ENCODE results near the gene FRG1.
A peak's percentile ranks its signal among the peaks of the same experiment; 100 is the strongest.
"Not testable (repeated sequence)": the region's sequence is repeated elsewhere in the genome, so short reads cannot be mapped to it uniquely, and the experiment has no call there.

The FRG1 gene

DNA sequence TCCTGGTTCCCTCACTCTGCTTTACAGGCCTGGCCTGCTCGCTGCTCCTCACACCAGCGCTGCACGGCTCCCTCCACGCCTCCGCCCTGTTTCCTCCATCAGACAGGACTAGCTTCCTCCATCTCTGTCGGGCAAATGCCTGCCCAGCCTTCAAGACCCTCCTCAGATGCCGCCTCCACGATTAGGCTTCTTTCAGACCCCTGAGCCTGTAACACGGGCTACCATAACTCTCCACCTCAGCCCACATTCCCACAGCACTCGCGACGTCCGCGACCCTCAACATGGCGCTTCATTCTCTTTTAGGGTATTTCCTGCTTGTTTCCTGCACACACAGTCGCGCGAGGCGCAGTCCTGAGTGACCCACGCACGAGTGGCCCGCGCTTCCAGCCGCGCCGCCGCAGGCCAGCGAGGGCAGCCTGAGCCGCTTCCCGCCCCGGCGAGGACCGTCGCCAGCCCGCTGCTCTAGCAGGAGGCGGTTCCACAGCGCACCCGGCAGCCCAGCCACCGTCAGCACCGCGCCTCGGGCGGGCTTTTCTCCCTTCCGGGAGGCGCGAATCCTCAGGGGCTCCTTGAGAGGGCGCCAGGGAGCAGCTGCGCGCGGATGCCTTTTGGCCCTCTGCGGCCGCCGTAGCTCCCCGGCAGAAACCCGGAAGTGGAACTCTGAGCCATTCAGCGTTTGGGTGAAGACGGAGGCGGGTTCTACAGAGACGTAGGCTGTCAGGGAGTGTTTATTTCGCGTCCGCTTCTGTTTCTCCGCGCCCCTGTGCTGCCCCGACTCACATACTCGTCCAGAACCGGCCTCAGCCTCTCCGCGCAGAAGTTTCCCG is at the start of gene FRG1:
Gene FRG1 (plus strand): TSS at position 695 of the 827 bp plus-strand sequence. CDS start 138 bp downstream, outside the sequence.
- DNase-seq (ENCODE audit: low read depth) = peak; percentile 71

GRCh38 chr4:189897667-189898066 is 43.0 kb upstream of the FRG1 start:
- DNase-seq (ENCODE audit: low read depth) = no peak

GRCh38 chr4:189899481-189900015 is 41.1 kb upstream of the FRG1 start:
- DNase-seq (ENCODE audit: low read depth) = not testable (repeated sequence)

DNA sequence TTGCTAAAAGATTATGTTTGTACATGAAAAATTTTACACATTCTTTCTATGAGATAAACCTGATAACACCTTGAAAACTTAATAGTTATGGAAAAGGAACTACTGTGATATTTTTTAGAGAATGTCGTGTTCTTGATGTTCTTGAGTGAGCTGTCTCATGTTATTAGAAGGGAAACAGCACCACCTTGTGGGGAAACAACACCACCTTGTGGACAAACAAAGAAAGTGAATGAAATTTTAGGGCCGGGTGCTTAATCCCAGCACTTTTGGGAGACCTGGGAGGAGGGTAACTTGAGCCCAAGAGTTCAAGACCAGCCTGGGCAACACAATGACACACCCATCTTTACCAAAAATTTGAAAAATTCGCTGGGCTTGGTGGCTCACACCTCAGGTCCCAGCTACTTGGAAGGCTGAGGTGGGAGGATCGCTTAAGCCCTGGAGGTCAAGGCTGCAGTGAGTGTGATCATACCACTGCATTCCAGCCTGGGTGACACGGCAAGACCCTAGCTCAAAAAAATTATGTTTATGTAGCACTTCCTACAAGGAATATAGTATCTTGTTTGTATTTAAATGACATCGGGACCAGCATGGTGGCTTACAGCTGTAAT is 36.1 kb upstream of the FRG1 start:
- DNase-seq (ENCODE audit: low read depth) = peak; percentile 24

- no peak for DNase-seq (ENCODE audit: low read depth)
Measured at GRCh38 chr4:189912170-189912569, 28.5 kb upstream of the FRG1 start.

DNA sequence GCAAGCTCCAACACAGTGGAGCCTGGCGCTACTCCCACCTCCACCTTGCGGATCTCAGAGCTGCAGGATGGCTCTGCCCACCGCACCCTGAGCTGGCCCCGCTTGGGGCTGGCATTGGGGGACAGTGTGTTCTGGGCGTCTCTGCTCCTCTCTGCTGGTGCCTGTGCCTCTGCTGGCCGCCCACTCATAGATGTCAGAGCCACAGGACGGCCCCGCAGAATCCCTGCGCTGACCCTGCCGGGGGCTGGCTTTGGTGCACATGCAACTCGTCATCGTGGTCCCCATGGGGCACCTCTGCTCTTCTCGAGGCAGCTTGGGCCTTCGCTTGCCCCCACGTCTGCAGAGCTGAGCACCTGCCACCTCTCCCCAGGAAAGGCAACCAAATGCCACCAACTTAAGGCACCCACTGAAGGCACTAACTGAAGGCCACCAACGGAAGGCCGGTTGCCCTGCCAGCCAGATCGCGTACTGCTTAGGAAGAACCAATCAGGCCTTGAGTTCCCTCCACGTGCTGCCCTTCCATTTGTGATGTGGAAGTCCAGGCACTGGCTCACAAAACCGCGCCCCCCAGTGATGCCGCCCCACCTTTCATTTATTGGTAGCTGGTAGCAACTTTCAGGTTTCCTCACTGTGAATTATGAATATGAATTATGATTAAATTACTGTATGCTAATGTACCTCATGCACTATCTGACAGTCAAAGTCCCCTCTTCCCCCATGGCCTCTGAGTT is 23.3 kb upstream of the FRG1 start:
- DNase-seq (ENCODE audit: low read depth) = no peak

DNA sequence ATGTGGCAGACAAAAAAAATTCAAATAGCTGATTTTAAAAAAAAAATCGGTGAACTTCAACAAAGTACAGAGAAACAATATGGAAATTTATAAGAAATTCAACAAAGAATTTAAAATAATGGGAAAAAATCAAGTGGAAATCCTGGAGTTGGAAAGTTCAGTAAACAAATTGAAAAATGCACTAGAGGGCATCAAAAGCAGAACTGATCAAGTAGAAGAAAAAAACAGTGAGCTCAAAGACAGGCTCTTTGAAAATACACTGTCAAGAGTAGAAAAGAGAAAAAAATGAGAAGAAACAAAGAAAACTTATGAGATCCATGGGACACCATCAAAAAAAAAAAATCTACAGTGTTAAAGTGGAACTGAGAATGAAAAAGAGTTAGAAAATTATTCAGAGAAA is 19.6 kb upstream of the FRG1 start:
- no peak for DNase-seq (ENCODE audit: low read depth)

GRCh38 chr4:189926742-189927141 is 13.9 kb upstream of the FRG1 start:
- not testable (repeated sequence) for DNase-seq (ENCODE audit: low read depth)

DNA sequence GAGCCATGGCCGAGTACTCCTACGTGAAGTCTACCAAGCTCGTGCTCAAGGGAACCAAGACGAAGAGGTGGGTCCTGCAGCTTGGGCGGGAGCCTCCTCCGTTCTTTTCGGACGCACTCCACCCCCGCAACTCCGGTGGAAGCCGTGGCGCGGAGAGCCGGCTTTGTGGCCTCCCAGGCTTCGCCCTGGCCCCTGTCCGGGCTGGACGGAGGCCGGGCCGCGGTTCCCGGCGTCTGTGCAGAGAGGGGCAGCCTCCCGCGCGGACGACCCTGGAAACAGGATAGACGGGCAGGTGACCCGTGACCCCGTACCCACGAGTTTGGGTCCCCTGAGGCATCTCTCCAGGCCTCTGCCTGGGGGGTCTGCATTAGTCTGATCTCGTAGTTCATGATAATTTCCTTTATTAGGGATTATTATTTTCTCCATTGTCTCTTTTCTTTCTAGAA is 356 bp downstream of the FRG1 start:
- DNase-seq (ENCODE audit: low read depth) = no peak

GRCh38 chr4:189942412-189942811 is 1.7 kb downstream of the FRG1 start:
- DNase-seq (ENCODE audit: low read depth) = not testable (repeated sequence)

- not testable (repeated sequence) for DNase-seq (ENCODE audit: low read depth)
Measured at GRCh38 chr4:189944077-189944476, 3.4 kb downstream of the FRG1 start.

DNA sequence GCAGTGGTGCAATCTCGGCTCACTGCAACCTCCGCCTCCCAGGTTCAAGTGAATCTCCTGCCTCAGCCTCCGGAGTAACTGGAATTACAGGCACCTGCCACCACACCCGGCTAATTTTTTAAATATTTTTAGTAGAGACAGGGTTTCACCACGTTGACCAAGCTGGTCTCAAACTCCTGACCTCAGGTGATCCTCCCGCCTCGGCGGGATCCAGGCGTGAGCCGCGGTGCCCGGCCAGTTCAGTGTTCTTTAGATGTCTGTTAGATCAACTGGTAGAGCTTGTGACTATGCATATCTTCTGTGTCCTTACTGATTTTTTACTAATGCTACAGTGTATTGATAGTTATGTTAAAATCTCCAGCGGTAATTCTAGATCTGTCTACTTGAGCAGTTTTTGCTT is 6.2 kb downstream of the FRG1 start:
- not testable (repeated sequence) for DNase-seq (ENCODE audit: low read depth)

- not testable (repeated sequence) for DNase-seq (ENCODE audit: low read depth)
Measured at GRCh38 chr4:189948486-189948885, 7.8 kb downstream of the FRG1 start.

DNA sequence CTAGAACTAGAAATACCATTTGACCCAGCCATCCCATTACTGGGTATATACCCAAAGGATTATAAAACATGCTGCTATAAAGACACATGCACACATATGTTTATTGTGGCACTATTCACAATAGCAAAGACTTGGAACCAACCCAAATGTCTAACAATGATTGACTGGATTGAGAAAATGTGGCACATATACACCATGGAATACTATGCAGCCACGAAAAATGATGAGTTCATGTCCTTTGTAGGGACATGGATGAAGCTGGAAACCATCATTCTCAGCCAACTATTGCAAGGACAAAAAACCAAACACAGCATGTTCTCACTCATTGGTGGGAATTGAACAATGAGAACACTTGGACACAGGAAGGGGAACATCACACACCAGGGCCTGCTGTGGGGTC is 28.6 kb downstream of the FRG1 start:
- DNase-seq (ENCODE audit: low read depth) = not testable (repeated sequence)

- DNase-seq (ENCODE audit: low read depth) = no peak
Measured at GRCh38 chr4:189973646-189974045, 33.0 kb downstream of the FRG1 start.

DNA sequence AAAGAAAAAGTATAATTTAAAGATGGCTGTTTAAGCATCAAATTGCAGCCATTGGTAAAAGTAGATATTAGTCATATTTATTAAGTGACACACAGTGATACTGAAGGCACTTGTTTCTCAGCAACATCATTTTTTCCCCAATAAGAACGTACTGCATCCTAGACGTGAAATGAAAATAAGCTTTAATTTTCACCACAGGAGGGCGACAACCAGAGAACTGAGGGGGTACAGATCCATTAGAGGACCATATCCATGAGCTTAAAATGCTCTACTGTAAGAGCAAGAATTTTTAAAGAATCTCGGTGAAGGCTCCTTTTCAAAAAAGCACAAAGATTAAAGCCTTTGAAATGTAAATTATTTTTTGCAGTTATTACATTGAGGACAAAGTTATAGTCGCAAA is 33.4 kb downstream of the FRG1 start:
- DNase-seq (ENCODE audit: low read depth) = no peak

- no peak for DNase-seq (ENCODE audit: low read depth)
Measured at GRCh38 chr4:189979196-189980047, 38.8 kb downstream of the FRG1 start.

- not testable (repeated sequence) for DNase-seq (ENCODE audit: low read depth)
Measured at GRCh38 chr4:189980292-189980691, 39.6 kb downstream of the FRG1 start.

GRCh38 chr4:189981970-189982369 is 41.3 kb downstream of the FRG1 start:
- DNase-seq (ENCODE audit: low read depth) = no peak

DNA sequence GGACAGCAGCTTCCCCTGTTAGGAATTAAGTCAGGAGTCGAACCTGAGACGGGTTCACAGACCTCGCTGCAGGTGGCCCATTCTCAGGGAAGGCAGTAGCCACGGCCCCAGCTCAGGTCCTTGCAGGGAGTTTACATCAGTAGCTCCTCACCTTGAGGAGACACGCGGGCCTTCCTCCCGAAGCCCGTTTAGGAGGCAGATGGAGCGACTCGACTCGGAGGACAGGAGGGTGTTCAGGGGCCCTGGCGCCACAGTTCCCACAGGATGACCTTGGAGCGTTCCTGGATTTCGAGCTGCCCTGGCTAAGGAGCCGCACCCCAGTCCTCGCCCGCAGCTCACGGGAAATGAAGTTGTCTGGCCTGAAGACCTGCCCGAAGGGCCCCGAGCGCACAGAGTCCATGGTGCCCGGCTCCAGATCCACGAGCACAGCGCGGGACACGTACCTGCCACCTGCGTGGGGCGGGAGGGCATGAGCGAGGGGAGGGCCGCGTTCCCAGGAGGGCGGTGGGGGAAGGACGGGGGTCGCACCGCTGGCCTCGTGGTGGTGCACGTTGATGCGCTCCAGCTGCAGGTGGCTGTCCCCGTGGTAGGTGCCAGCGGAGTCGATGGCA is 43.3 kb downstream of the FRG1 start:
- DNase-seq (ENCODE audit: low read depth) = not testable (repeated sequence)

GRCh38 chr4:189984661-189985060 is 44.0 kb downstream of the FRG1 start:
- not testable (repeated sequence) for DNase-seq (ENCODE audit: low read depth)
